Measurements from ENCODE around the gene PSME1.

The PSME1 gene

DNA sequence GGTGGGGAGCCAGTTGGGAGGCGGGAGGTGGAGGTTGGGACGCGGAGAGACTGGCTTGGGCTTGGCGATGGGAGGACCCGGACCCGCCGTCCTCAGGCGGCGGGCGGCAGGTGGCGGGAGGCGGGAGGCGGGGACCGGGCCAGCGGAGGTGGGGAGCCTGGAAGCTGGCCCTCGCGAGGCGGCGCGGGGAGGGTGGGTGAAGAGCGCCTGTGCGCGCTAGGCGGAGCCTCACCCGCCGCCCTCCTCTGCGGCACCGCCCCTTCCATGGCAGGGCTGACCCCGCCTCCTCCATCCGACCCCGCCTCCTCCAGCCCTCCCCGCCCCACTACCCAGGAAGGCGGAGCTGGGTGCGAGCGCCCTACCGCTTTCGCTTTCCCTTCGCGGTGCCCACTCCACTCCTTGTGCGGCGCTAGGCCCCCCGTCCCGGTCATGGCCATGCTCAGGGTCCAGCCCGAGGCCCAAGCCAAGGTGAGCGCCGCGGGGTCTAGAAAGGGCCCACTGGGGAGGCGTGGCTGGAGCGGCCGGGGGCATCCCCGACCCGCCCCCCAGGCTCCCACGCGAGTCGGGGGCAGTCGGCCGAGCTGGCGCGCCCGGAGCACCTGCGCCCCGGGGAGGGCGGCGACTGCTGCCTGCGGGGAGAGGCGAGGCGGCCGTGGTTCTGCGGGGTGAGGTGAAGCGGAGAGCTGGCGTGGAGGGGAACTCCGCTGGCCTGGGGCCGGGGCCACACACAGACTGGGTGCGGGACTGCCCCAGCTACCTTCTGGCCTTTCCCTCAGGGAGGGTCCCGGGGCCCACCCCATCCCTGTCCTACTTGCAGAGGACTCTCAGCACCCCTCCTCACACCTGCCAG is at the start of gene PSME1:
Gene PSME1 (plus strand): TSS at position 361 of the 850 bp plus-strand sequence. CDS start 69 bp downstream, at position 430.
- DNase-seq: peak; percentile 91

DNA sequence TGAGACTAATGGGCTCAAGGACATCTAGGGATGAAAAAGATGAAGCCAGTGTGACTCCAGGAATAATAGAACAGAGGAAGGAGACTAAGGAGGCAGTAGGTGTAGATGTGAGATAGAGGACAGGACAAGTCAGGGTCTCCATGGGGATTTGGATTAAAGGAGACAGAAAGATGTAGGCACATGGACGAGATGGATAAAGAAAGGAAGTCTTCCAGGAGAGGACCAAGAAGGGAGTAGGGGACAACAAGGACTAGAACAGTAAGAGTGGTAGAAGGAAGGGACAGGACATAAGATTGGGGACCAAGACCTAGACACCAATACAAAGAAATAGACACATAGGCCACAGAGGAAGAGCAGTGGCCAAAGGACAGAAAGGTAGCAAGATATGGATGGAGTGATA is 49.0 kb upstream of the PSME1 start:
- DNase-seq: no peak

GRCh38 chr14:24088095-24088494 is 47.9 kb upstream of the PSME1 start:
- DNase-seq: no peak

GRCh38 chr14:24089890-24090289 is 46.1 kb upstream of the PSME1 start:
- DNase-seq: no peak

- DNase-seq: no peak
Measured at GRCh38 chr14:24092110-24092504, 43.9 kb upstream of the PSME1 start.

DNA sequence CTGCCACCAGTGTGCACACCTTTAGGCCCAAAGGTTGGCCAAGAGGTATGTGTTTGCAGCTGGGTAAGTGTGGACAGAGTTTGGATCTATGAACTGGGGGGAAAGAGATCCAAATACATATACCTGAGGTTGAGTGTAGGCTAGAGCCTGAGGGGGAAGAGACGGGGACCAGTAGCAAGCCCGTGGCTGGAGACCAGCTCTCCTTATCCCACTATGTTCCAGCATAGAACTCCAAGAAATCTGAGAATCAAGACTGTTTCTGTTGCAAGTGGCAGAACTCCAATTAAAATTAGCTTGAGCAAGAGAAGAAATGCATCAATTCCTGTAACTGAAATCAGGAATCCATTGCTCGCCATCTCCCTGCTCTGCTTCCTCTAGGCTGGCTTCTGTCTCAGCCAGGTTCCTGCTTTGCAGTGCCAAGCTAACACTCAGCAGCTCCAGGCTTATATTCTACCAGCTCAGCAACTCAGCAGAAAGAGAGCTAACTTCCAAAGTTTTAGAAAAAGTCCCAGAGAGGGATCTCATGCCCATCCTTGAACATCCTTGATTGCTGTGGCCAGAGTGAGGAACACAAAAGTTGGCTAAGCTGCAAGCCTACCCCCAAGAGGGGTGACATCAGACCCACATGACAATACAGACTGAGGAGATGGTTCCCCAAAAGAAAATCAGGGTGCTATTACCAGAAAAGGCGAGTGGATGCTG is 43.3 kb upstream of the PSME1 start:
- DNase-seq: no peak

DNA sequence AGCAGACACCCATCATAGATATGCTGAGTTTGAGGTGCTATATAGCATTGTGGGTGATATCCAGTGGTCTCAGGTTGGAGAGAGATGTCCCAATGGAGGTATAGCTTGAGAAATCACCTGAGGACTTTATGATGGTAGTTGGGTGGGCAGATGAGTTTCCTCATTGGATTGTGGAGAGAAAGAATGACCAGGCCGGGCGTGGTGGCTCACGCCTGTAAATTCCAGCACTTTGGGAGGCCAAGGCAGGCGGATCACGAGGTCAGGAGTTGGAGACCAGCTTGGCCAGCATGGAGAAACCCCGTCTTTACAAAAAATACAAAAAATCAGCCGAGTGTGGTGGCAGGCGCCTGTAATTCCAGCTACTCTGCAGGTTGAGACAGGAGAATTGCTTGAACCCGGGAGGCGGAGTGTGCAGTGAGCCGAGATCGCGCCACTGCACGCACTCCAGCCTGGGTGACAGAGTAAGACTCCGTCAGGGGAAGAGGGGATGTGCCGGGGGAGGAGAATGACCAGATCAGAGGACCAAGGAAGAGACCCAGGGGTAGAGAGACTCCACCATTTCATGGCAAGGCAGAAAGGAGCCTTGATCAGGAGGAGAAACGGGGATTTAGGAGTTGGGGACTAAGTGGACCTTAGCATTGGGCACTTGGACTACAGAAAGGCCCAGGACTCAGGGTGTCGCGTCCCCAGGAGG is 42.6 kb upstream of the PSME1 start:
- no peak for DNase-seq

DNA sequence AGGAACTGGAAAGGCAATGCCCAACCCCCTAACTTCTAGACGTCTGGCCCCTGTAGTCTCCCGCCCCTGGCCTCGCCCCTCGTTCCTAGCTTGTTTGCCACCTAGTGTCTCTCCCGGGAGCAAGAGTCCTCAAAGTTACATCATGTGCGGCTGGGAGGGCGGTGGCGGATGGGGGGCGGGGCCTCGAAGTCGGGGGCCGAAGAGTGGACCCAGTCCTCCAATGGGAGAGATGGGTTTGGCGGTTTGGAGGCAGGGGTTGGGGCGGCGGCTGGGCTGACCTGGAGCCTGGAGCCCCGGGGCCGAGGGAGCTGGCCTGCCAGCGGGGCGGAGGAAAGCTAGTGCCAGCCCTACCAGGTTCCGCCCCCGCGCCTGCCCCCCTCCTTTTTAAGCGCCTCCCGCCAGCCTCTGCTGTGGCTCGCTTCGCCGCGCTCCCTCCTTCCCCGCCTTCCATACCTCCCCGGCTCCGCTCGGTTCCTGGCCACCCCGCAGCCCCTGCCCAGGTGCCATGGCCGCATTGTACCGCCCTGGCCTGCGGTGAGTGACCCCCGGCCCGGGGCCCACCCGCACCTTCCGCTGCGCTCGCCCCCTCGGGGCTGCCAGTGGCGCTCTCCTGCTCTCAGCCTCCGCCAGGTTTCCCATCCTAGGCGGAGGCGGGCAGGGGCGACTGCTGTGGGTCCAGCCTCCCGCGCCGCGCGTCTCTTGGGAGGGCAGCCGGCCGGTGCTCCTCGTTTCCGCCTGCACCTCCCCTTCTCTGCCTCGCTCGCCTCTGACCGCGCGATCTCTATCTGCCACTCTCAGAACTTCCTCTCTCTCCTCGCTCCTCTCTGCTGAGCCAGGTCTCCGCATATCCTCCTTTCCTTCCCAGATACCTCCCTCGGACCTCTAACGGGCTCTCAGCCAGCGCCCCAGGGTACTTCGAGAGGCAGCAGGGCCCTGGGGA is 41.8 kb upstream of the PSME1 start, which contains the start of gene PCK2:
Gene PCK2 (plus strand): TSS at position 411 of the 940 bp plus-strand sequence. CDS start 95 bp downstream, at position 506.
- DNase-seq: peak; percentile 84

DNA sequence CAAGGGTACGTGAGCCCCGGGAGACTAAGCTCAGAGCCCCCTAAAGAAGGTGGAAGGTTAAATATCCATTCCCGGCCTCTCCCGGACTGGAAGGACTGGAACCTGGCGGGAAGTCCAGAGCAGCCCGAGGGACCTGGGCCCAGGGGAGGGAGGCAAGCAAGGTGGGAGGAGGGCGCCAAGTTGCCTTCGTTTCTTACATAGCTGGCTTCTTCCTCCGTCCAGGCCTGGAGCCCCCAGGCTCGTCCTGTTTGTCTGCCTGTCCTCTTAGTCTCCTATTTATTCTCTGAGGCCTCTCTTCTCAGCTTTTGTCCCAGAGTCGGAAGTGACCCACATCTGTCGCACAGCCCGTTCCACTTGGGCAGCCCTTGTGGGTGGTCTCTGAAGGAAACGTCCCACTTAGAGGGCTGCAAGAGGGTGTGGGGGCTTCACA is 41.1 kb upstream of the PSME1 start:
- no peak for DNase-seq

DNA sequence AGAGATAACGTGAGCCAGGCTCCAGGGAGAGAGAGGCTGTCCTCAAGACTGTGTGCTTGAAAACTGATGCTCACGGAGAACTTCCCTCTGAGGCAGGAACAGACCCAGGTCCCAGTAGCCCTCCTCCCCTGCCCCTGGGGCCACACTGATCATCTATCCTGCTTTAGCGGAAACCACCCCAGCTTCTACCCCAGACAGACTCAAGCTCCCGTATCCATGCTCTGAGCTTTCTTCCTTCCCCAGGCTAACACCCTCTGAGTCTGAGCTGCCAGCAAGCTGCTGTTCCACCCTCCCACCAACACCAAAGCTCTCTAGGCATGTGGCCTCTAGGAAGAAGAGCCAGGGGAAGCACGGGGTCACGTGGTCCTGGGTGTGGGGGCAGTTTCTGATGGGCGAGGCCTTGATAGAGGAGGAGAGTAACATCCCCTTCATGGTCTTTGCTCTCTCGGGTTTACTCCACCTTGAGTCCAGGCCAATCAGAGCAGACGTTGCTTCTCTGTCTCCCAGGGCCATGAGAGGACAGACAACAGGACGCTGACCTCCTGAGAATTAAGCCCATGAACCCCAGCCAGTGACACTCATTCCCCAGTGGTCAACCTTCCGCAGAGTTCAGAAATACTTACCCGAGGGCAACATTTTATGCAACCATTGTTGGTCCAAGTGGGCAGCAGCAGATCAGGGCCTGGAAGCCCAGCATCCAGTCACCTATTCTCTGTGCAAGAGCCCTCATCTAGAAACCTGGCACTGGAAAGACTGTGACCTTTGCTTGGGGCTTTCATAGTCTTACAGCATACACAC is 40.5 kb upstream of the PSME1 start:
- peak; percentile 57 for DNase-seq

GRCh38 chr14:24096545-24097181 is 39.3 kb upstream of the PSME1 start:
- no peak for DNase-seq

GRCh38 chr14:24098229-24098926 is 37.6 kb upstream of the PSME1 start:
- DNase-seq: no peak

GRCh38 chr14:24098927-24099813 is 36.8 kb upstream of the PSME1 start:
- no peak for DNase-seq

DNA sequence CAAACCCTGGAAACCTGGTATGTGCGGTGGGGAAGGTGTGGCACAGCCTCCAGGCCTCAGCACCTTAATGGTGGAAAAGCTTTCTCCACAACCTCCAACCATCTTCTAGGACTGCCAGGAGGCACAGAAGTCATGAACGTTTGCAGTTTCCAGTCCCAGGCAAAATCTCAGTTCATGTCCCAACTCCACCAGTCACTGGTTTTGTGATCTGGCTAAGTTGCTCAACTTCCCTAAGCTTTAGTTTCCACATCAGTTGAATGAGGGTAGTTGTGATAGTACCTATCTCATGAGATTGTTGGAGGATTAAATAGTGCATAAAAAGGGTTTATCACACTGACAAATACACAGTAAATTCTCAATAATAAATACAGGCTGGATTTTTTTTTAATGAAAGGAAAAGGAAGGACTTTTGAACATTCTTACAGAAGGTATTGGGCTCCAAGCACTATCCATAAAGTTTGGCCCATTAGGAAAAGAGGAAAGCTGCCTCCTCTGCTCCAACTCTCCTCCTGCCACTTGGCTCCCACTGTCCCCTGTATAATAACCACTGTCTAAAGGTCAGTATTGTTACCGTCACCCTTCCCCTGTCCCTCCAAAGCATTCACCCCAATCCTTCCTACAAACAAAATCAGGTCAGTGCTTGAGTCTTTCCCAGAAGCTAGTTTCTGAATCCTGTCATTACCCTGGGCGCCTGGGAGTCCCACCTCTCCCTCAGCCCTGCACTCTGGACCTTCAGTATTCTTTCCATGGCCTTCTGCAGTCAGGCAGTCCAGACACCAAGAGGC is 35.6 kb upstream of the PSME1 start:
- DNase-seq: no peak

DNA sequence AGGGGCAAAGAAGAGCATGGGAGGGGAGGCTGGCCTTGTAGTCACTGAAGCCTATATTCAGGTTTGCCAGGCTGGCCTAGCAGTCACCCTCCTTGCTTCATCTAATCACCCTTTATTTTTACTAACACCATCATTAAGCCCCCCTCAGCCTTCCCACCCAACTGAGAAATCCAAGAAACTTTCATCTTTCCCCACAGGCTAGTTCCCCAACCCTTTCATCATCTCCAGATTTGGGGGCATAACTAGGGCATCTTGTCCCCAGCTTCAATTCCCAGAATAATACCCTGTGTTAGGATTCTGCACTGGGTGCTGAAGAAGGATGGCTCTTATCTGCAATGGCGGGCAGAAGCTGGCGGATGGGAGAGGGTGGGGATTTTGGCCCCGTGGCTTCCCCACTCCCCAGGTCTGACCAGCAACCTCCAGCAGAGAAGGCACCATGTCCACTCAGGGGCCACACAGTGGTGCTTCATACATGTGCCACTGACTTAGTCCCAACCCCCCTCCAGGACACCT is 35.0 kb upstream of the PSME1 start:
- DNase-seq: no peak

DNA sequence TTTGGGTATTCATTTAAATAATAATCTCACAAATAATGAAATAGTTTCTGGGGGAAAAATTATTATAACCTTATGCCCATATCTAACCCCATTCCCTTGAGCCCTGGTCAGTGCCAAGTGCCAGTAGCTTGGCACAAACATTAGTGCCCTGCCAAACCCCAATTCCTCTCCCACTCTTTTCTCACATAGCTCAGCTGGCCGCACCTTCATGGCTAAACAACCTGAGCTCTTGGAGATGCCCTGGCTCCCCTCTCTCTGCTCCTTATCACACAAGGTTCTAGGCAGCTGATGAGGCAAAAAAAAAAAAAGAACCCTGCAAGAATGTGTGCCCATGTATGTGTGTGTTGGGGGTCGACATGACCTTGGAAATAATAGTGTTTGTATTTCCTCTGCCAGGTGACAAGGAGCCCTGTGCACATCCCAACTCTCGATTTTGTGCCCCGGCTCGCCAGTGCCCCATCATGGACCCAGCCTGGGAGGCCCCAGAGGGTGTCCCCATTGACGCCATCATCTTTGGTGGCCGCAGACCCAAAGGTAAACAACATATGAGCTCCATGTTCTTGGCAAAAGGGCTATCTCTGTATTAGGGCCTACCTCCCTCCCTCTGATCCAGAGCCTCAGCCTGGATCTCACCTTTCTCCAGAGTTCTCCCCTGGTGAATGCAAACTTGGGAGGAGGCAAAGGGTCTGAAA is 33.5 kb upstream of the PSME1 start:
- no peak for DNase-seq

DNA sequence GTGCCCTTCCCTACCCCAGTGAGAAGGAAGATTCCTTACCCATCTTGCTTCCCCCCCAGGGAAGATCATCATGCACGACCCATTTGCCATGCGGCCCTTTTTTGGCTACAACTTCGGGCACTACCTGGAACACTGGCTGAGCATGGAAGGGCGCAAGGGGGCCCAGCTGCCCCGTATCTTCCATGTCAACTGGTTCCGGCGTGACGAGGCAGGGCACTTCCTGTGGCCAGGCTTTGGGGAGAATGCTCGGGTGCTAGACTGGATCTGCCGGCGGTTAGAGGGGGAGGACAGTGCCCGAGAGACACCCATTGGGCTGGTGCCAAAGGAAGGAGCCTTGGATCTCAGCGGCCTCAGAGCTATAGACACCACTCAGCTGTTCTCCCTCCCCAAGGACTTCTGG is 32.5 kb upstream of the PSME1 start:
- DNase-seq: no peak
